Panc1 (cell line): Measurements from ENCODE around the gene TBC1D22B. TPM values are rescaled to one million over a fixed set of nuclear protein-coding genes. Genes with fewer than 3 reads are reported as not detected.

Experiments used
- ATAC-seq: fragments of 200-7000 bp; cut with Tn5 transposase; 2 replicates; pipeline ENCODE4 v1.9.1; 2020; ENCODE audit warnings: mild to moderate bottlenecking, moderate library complexity
- BruUV-seq: library from RNA; stranded (reverse); fragments of 400-500 nt; replicated peaks from 2 replicates; lab custom pipeline; 2021; lab: Mats Ljungman, UMichigan
- CTCF ChIA-PET: fragments of 300-600 bp; sonication (Branson Sonifier 250); formaldehyde crosslinking; loops from one replicate; lab custom pipeline; 2022; ENCODE audit warnings: antibody characterized with exemption; lab: Charles Lee
- POLR2A ChIA-PET: fragments of 300-600 bp; sonication (Branson Sonifier 250); formaldehyde crosslinking; loops from one replicate; lab custom pipeline; 2022; ENCODE audit warnings: antibody characterized with exemption; lab: Charles Lee
- DNase-seq: peaks from one replicate; pipeline ENCODE4 v3.0.0-alpha.2; 2010; ENCODE audit warnings: low read depth, low spot score
- H3K27ac ChIP-seq: 2 replicates; pipeline ENCODE4 v1.5.1; 2011; ENCODE audit warnings: mild to moderate bottlenecking, low read length, inconsistent platforms
- H3K27me3 ChIP-seq: fragments of 200-500 bp; sonication (Bioruptor generic); 2 replicates; pipeline ENCODE4 v1.6.0; 2014; ENCODE audit warnings: low read length, inconsistent platforms; ENCODE audit not compliant: control insufficient read depth, insufficient read depth
- H3K36me3 ChIP-seq: fragments of 200-500 bp; sonication (Bioruptor generic); 2 replicates; pipeline ENCODE4 v1.5.1; 2014; ENCODE audit warnings: inconsistent platforms, mild to moderate bottlenecking, low read length, moderate library complexity; ENCODE audit not compliant: control insufficient read depth, insufficient read depth
- H3K4me1 ChIP-seq: 2 replicates; pipeline ENCODE4 v1.5.1; 2011; ENCODE audit warnings: inconsistent platforms, mild to moderate bottlenecking, low read length, moderate library complexity; ENCODE audit not compliant: control insufficient read depth, insufficient read depth
- H3K4me3 ChIP-seq, 2 experiments: 2 replicates each; pipeline ENCODE4 v1.5.1; 2011 to 2012; ENCODE audit warnings: low read depth in 2 of 2, low read length in 2 of 2, mild to moderate bottlenecking in 2 of 2, inconsistent platforms in 1 of 2, moderate library complexity in 1 of 2
- H3K9me3 ChIP-seq: fragments of 200-500 bp; sonication (Bioruptor generic); 2 replicates; pipeline ENCODE4 v1.5.1; 2014; ENCODE audit warnings: low read depth, mild to moderate bottlenecking, inconsistent platforms, low read length, moderate library complexity; ENCODE audit not compliant: control insufficient read depth, insufficient read depth
- POLR2AphosphoS5 ChIP-seq: IDR thresholded peaks from 2 replicates; pipeline ENCODE4 v1.6.1; 2012; ENCODE audit warnings: mild to moderate bottlenecking, low read depth, low read length, moderate library complexity
- SIN3A ChIP-seq: IDR thresholded peaks from 2 replicates; pipeline ENCODE4 v1.6.1; 2012; ENCODE audit warnings: low read depth, mild to moderate bottlenecking, low read length, moderate library complexity, borderline replicate concordance; ENCODE audit not compliant: insufficient read depth
- TCF7L2 ChIP-seq: IDR thresholded peaks from 2 replicates; pipeline ENCODE4 v1.6.1; 2011; ENCODE audit warnings: mild to moderate bottlenecking, low read depth, low read length, inconsistent platforms
- in situ Hi-C: cut with HindIII; loops from 2 replicates; pipeline ENCODE4 v1.10.0; 2016; ENCODE audit warnings: low sequenced_read_pairs, low pct_unique_long_range_greater_than_20kb
- intact Hi-C: fragments of 100-400 bp; cut with micrococcal nuclease; formaldehyde crosslinking; loops from one replicate; pipeline ENCODE4 v1.10.0; 2022; ENCODE audit not compliant: unreplicated experiment
- total RNA-seq: library from RNA; stranded (reverse); gene quantifications from one replicate; pipeline ENCODE4 v1.2.1, GENCODE V29; 2021; ENCODE audit not compliant: unreplicated experiment
- TF ChIP-seq, protein P1 (sequence below), 2 experiments: IDR thresholded peaks; 2 replicates each; pipeline ENCODE4 v1.6.1; 2011 to 2012; ENCODE audit warnings: low read depth in 2 of 2, control low read depth in 1 of 2, low read length in 1 of 2, mild to moderate bottlenecking in 1 of 2, moderate library complexity in 1 of 2; ENCODE audit not compliant: insufficient read depth in 1 of 2
- TF ChIP-seq, protein P2 (sequence below): fragments of 450-650 bp; IDR thresholded peaks from 2 replicates; pipeline ENCODE4 v1.5.1; 2017; ENCODE audit warnings: mild to moderate bottlenecking

TBC1D22B gene
- total RNA-seq, 1 experiment from 2014 or later: 13.0 TPM

DNA sequence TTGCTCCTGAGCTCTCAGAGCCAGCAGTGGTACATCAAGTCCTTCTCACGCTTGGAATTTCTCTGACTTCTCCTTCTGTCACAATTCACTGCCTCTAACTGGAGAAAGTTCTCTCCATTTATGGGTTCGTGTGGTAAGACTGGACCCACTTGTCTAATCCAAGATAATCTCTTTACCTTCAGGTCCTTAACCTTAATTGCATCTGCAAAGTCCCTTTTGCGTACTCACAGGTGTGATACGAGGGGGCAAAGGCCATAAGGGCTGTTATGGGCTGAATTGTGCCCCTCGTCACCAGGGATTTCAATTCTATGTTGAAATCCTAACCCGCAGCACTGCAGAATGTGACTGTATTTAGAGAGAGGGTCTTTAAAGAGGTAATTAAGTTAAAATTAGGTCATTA is 27.5 kb upstream of the TBC1D22B start:
- ATAC-seq (no peak), DNase-seq (no peak)
- Histone ChIP-seq H3K4me1 (no peaks in the 10 kb centered on the region), H3K4me3 (no peak overlapping the region), H3K9me3 (no peaks in the 10 kb centered on the region), H3K27me3 (no peaks in the 10 kb centered on the region), H3K36me3 (no peaks in the 10 kb centered on the region), H3K27ac (no peak overlapping the region)
- intact Hi-C loops (no loop called here), in situ Hi-C loops (no loop called here)
- BruUV-seq: no TSS peak
- TF ChIP-seq, protein P1, sequence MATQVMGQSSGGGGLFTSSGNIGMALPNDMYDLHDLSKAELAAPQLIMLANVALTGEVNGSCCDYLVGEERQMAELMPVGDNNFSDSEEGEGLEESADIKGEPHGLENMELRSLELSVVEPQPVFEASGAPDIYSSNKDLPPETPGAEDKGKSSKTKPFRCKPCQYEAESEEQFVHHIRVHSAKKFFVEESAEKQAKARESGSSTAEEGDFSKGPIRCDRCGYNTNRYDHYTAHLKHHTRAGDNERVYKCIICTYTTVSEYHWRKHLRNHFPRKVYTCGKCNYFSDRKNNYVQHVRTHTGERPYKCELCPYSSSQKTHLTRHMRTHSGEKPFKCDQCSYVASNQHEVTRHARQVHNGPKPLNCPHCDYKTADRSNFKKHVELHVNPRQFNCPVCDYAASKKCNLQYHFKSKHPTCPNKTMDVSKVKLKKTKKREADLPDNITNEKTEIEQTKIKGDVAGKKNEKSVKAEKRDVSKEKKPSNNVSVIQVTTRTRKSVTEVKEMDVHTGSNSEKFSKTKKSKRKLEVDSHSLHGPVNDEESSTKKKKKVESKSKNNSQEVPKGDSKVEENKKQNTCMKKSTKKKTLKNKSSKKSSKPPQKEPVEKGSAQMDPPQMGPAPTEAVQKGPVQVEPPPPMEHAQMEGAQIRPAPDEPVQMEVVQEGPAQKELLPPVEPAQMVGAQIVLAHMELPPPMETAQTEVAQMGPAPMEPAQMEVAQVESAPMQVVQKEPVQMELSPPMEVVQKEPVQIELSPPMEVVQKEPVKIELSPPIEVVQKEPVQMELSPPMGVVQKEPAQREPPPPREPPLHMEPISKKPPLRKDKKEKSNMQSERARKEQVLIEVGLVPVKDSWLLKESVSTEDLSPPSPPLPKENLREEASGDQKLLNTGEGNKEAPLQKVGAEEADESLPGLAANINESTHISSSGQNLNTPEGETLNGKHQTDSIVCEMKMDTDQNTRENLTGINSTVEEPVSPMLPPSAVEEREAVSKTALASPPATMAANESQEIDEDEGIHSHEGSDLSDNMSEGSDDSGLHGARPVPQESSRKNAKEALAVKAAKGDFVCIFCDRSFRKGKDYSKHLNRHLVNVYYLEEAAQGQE (IDR thresholded peaks at IDR 0.05; ENCODE audit: insufficient read depth in 1 of 2, low read depth in 2 of 2, low read length in 1 of 2): no peak
- TF ChIP-seq, protein P2, sequence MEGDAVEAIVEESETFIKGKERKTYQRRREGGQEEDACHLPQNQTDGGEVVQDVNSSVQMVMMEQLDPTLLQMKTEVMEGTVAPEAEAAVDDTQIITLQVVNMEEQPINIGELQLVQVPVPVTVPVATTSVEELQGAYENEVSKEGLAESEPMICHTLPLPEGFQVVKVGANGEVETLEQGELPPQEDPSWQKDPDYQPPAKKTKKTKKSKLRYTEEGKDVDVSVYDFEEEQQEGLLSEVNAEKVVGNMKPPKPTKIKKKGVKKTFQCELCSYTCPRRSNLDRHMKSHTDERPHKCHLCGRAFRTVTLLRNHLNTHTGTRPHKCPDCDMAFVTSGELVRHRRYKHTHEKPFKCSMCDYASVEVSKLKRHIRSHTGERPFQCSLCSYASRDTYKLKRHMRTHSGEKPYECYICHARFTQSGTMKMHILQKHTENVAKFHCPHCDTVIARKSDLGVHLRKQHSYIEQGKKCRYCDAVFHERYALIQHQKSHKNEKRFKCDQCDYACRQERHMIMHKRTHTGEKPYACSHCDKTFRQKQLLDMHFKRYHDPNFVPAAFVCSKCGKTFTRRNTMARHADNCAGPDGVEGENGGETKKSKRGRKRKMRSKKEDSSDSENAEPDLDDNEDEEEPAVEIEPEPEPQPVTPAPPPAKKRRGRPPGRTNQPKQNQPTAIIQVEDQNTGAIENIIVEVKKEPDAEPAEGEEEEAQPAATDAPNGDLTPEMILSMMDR: no peak
- TF ChIP-seq TCF7L2 (no peak), SIN3A (no peak), POLR2AphosphoS5 (no peak)
- ChIA-PET POLR2A (no interaction called here), CTCF (no interaction called here)

- no peak for ATAC-seq
- H3K4me3 ChIP-seq: no peak overlapping the region
- ChIA-PET CTCF (no interaction called here), POLR2A (no interaction called here)
- TF ChIP-seq, protein P1 (IDR thresholded peaks at IDR 0.05; ENCODE audit: insufficient read depth in 1 of 2, low read depth in 2 of 2, low read length in 1 of 2): no peak
- TF ChIP-seq, protein P2: no peak
- TF ChIP-seq TCF7L2 (no peak), POLR2AphosphoS5 (no peak), SIN3A (no peak)
- no peaks in the 10 kb centered on the region for H3K36me3 ChIP-seq
- TSS peak; percentile 54 for BruUV-seq
- no peaks in the 10 kb centered on the region for H3K4me1 ChIP-seq
- H3K27me3 ChIP-seq: no peaks in the 10 kb centered on the region
- no peak for DNase-seq
- in situ Hi-C loops (no loop called here), intact Hi-C loops (no loop called here)
- no peak overlapping the region for H3K27ac ChIP-seq
- H3K9me3 ChIP-seq: no peaks in the 10 kb centered on the region
Measured at GRCh38 chr6:37232430-37233017, 25.0 kb upstream of the TBC1D22B start.
